HS-27A (cell line): Measurements from ENCODE around the gene ARL16.

Experiments
- DNase-seq: peaks from one replicate; pipeline ENCODE4 v3.0.0-alpha.2; 2012; ENCODE audit warnings: low read depth, missing footprints

The ARL16 gene

GRCh38 chr17:81683584-81684441 is at the start of gene ARL16, which contains the start of gene HGS:
ARL16 (minus strand) TSS chr17:81683797; CDS start chr17:81683753, 44 bp downstream.
HGS (plus strand) TSS chr17:81684011; CDS start chr17:81684067, 56 bp downstream.
- DNase-seq = peak; percentile 91

GRCh38 chr17:81727324-81728031 is 43.9 kb upstream of the ARL16 start:
- DNase-seq = no peak

- DNase-seq = no peak
Measured at GRCh38 chr17:81726004-81726403, 42.4 kb upstream of the ARL16 start.

- DNase-seq = no peak
Measured at GRCh38 chr17:81725439-81725838, 41.8 kb upstream of the ARL16 start.

GRCh38 chr17:81723651-81724209 is 40.1 kb upstream of the ARL16 start:
- DNase-seq = no peak

GRCh38 chr17:81722184-81723120 is 38.9 kb upstream of the ARL16 start:
- no peak for DNase-seq

- DNase-seq = no peak
Measured at GRCh38 chr17:81720267-81721071, 36.9 kb upstream of the ARL16 start.

- DNase-seq = no peak
Measured at GRCh38 chr17:81719410-81720266, 36.0 kb upstream of the ARL16 start.

- no peak for DNase-seq
Measured at GRCh38 chr17:81717766-81718089, 34.1 kb upstream of the ARL16 start.

GRCh38 chr17:81717049-81717765 is 33.6 kb upstream of the ARL16 start:
- no peak for DNase-seq

- no peak for DNase-seq
Measured at GRCh38 chr17:81716674-81716996, 33.0 kb upstream of the ARL16 start.

- no peak for DNase-seq
Measured at GRCh38 chr17:81715872-81716673, 32.5 kb upstream of the ARL16 start.

- DNase-seq = no peak
Measured at GRCh38 chr17:81715107-81715871, 31.7 kb upstream of the ARL16 start.

- no peak for DNase-seq
Measured at GRCh38 chr17:81714412-81715106, 31.0 kb upstream of the ARL16 start.

GRCh38 chr17:81713556-81714411 is 30.2 kb upstream of the ARL16 start:
- DNase-seq = no peak

GRCh38 chr17:81713004-81713555 is 29.5 kb upstream of the ARL16 start:
- no peak for DNase-seq
